Liver (tissue), 9 donors: ENCODE data around the gene UBR2. TPM values are rescaled to one million over a fixed set of nuclear protein-coding genes. Genes with fewer than 3 reads are reported as not detected.
"Not testable (repeated sequence)": the region's sequence is repeated elsewhere in the genome, so short reads cannot be mapped to it uniquely, and the experiment has no call there.

Source experiments
- DNase-seq: peaks from one replicate; pipeline ENCODE4 v3.0.0-alpha.2; 2017; ENCODE audit warnings: low spot score
- H3K27ac ChIP-seq, 2 donors: one replicate each; pipeline ENCODE4 v1.7.0; 2013; ENCODE audit warnings: inconsistent platforms in 2 of 2, low read length in 2 of 2, control low read depth in 1 of 2, low read depth in 1 of 2, mild to moderate bottlenecking in 1 of 2
- H3K27me3 ChIP-seq, 4 donors: one replicate each; pipeline versions ENCODE4 v1.6.1 to v1.7.0; 2013; ENCODE audit warnings: low read length in 3 of 4, inconsistent platforms in 1 of 4, mild to moderate bottlenecking in 1 of 4, moderate library complexity in 1 of 4; ENCODE audit not compliant: control insufficient read depth in 4 of 4, insufficient read depth in 4 of 4
- H3K36me3 ChIP-seq, 4 donors: one replicate each; pipeline versions ENCODE4 v1.6.1 to v1.7.0; 2013; ENCODE audit warnings: low read length in 3 of 4, mild to moderate bottlenecking in 3 of 4, low read depth in 1 of 4, moderate library complexity in 1 of 4; ENCODE audit not compliant: control insufficient read depth in 4 of 4, insufficient read depth in 3 of 4
- H3K4me1 ChIP-seq, 4 donors: one replicate each; pipeline versions ENCODE4 v1.6.1 to v1.7.0; 2013; ENCODE audit warnings: low read length in 3 of 4, mild to moderate bottlenecking in 3 of 4, moderate library complexity in 1 of 4; ENCODE audit not compliant: control insufficient read depth in 4 of 4, insufficient read depth in 4 of 4
- H3K4me3 ChIP-seq, 3 donors: one replicate each; pipeline versions ENCODE4 v1.6.1 to v1.7.0; 2013; ENCODE audit warnings: low read length in 3 of 3, control low read depth in 1 of 3, low read depth in 1 of 3, mild to moderate bottlenecking in 1 of 3
- H3K9ac ChIP-seq, 2 donors: one replicate each; pipeline ENCODE4 v1.7.0; 2013; ENCODE audit warnings: low read length in 2 of 2, mild to moderate bottlenecking in 2 of 2, moderate library complexity in 2 of 2, control low read depth in 1 of 2, low read depth in 1 of 2
- H3K9me3 ChIP-seq, 4 donors: one replicate each; pipeline versions ENCODE4 v1.6.1 to v1.7.0; 2013; ENCODE audit warnings: low read length in 3 of 4; ENCODE audit not compliant: control insufficient read depth in 4 of 4
- EGR1 ChIP-seq, 2 donors: IDR thresholded peaks; 2 replicates each; pipeline ENCODE4 v1.6.1; 2016 to 2018; ENCODE audit warnings: antibody characterized with exemption in 2 of 2, low read depth in 2 of 2
- FOXA1 ChIP-seq: IDR thresholded peaks from 2 replicates; pipeline ENCODE4 v1.6.1; 2016; ENCODE audit warnings: antibody characterized with exemption
- GABPA ChIP-seq, 2 donors: IDR thresholded peaks in 1 of 2; conservative IDR thresholded peaks in 1 of 2; 2 replicates each; pipeline ENCODE4 v1.6.1; 2016; ENCODE audit warnings: antibody characterized with exemption in 2 of 2, mild to moderate bottlenecking in 1 of 2, moderate library complexity in 1 of 2
- HNF4A ChIP-seq, 2 donors: conservative IDR thresholded peaks; 2 replicates each; pipeline ENCODE4 v1.6.1; 2016; ENCODE audit warnings: antibody characterized with exemption in 2 of 2, mild to moderate bottlenecking in 2 of 2
- HNF4G ChIP-seq: IDR thresholded peaks from 2 replicates; pipeline ENCODE4 v1.6.1; 2016; ENCODE audit warnings: antibody characterized with exemption
- RAD21 ChIP-seq, 2 donors: IDR thresholded peaks; 2 replicates each; pipeline ENCODE4 v1.6.1; 2016; ENCODE audit warnings: antibody characterized with exemption in 2 of 2, mild to moderate bottlenecking in 2 of 2
- SP1 ChIP-seq: IDR thresholded peaks from 2 replicates; pipeline ENCODE4 v1.6.1; 2018; ENCODE audit warnings: antibody characterized with exemption, mild to moderate bottlenecking
- TAF1 ChIP-seq: conservative IDR thresholded peaks from 2 replicates; pipeline ENCODE4 v1.6.1; 2016; ENCODE audit warnings: antibody characterized with exemption, mild to moderate bottlenecking
- YY1 ChIP-seq: IDR thresholded peaks from 2 replicates; pipeline ENCODE4 v1.6.1; 2016; ENCODE audit warnings: antibody characterized with exemption, mild to moderate bottlenecking
- WGBS: extraction: QIAGEN DNeasy Blood & Tissue Kit; methylation state at CpG from one replicate; pipeline ENCODE4 v1.1.7; 2013; 5-methylcytosine and 5-hydroxymethylcytosine counted together
- polyA plus RNA-seq, 2 donors: library from polyadenylated mRNA; stranded (reverse) in 1 of 2; unstranded in 1 of 2; fragments of 200-250 nt in 1 of 2; fragments of >200 nt in 1 of 2; fragmentation: Nextera tagmentation in 1 of 2; extraction: Ambion mirVana in 1 of 2; gene quantifications; one replicate each; pipeline versions ENCODE4 v1.2.1 to v1.2.3, GENCODE V29; 2013 to 2015
- total RNA-seq, 2 donors: library from RNA; depleted of rRNA; stranded (reverse); fragments of >200 nt; gene quantifications; one replicate each; pipeline ENCODE4 v1.2.3, GENCODE V29; 2014
- TF ChIP-seq, protein P1 (sequence below): IDR thresholded peaks from 2 replicates; pipeline ENCODE4 v1.6.1; 2016; ENCODE audit warnings: antibody characterized with exemption, mild to moderate bottlenecking
- TF ChIP-seq, protein P2 (sequence below): fragments of 150-350 bp; IDR thresholded peaks from 2 replicates; pipeline ENCODE4 v1.5.1; 2017; ENCODE audit warnings: improper control_type of control experiment, low read depth, low read length; ENCODE audit not compliant: missing input control
- donor health status: healthy.
- donor health status: healthy.
- donor health status: healthy.
- donor health status: healthy.
- donor health status: healthy.

UBR2 gene
- total and polyA plus RNA-seq, 4 donors: 6.3 to 32.9 (median 19.3) TPM

DNA sequence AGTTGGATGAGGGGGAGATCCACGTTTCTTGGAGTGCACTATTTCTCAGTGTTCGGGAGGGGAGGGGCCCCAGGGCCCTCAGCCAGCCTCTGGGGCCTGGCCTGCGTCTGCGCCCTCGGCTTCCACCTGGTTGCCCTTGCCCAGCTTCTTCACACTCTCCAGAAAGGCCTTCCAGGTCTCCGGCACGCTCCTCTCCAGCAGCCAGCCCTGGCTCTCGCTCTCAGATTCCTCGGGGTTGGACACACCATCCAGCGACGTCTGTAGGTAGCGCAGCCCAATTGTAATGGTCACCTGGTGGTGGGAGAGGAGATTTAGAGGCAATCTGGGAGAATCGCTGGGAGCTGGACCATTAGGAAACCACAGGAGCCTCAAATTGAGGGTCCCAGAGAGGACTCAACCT is 134.4 kb downstream of the UBR2 start (continued):
- TF ChIP-seq, protein P1, sequence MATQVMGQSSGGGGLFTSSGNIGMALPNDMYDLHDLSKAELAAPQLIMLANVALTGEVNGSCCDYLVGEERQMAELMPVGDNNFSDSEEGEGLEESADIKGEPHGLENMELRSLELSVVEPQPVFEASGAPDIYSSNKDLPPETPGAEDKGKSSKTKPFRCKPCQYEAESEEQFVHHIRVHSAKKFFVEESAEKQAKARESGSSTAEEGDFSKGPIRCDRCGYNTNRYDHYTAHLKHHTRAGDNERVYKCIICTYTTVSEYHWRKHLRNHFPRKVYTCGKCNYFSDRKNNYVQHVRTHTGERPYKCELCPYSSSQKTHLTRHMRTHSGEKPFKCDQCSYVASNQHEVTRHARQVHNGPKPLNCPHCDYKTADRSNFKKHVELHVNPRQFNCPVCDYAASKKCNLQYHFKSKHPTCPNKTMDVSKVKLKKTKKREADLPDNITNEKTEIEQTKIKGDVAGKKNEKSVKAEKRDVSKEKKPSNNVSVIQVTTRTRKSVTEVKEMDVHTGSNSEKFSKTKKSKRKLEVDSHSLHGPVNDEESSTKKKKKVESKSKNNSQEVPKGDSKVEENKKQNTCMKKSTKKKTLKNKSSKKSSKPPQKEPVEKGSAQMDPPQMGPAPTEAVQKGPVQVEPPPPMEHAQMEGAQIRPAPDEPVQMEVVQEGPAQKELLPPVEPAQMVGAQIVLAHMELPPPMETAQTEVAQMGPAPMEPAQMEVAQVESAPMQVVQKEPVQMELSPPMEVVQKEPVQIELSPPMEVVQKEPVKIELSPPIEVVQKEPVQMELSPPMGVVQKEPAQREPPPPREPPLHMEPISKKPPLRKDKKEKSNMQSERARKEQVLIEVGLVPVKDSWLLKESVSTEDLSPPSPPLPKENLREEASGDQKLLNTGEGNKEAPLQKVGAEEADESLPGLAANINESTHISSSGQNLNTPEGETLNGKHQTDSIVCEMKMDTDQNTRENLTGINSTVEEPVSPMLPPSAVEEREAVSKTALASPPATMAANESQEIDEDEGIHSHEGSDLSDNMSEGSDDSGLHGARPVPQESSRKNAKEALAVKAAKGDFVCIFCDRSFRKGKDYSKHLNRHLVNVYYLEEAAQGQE: no peak
- TF ChIP-seq HNF4G (no peak), GABPA (IDR thresholded peaks at IDR 0.05 in 1 of 2, conservative IDR thresholded peaks at IDR 0.05 in 1 of 2) (no peak), TAF1 (no peak), FOXA1 (no peak), RAD21 (IDR thresholded peaks at IDR 0.05) (no peak), EGR1 (IDR thresholded peaks at IDR 0.05; ENCODE audit: low read depth in 2 of 2) (no peak), YY1 (no peak)

DNA sequence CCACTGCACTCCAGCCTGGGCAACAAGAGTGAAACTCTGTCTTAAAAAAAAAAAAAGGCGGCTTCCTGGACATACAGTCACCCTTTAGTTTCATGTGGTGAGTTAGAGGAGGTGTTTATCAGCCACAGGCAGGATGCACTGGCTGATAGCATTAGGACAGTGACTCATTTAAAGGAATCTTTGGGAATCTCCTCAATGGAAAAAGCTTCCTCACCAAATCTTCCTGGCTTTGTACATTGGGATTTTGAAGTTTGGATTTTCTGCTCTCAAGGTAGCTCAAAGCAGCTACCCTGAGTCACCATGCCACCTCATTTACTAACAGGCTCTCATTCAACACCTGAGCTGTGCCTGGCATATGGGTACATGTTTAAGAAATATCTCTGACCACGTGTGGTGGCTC is 138.4 kb downstream of the UBR2 start:
- Histone ChIP-seq H3K27me3 (no peaks in the 10 kb centered on the region), H3K36me3 (no peaks in the 10 kb centered on the region), H3K9ac (no peak overlapping the region), H3K9me3 (no peaks in the 10 kb centered on the region), H3K4me1 (no peaks in the 10 kb centered on the region), H3K27ac (no peak overlapping the region), H3K4me3 (no peak overlapping the region)
- 74% methylated on average over 2 of the region's 2 CpGs for WGBS
- DNase-seq: no peak
- TF ChIP-seq, protein P2, sequence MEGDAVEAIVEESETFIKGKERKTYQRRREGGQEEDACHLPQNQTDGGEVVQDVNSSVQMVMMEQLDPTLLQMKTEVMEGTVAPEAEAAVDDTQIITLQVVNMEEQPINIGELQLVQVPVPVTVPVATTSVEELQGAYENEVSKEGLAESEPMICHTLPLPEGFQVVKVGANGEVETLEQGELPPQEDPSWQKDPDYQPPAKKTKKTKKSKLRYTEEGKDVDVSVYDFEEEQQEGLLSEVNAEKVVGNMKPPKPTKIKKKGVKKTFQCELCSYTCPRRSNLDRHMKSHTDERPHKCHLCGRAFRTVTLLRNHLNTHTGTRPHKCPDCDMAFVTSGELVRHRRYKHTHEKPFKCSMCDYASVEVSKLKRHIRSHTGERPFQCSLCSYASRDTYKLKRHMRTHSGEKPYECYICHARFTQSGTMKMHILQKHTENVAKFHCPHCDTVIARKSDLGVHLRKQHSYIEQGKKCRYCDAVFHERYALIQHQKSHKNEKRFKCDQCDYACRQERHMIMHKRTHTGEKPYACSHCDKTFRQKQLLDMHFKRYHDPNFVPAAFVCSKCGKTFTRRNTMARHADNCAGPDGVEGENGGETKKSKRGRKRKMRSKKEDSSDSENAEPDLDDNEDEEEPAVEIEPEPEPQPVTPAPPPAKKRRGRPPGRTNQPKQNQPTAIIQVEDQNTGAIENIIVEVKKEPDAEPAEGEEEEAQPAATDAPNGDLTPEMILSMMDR: no peak
- TF ChIP-seq HNF4G (no peak), FOXA1 (no peak), YY1 (no peak), HNF4A (conservative IDR thresholded peaks at IDR 0.05) (no peak), EGR1 (IDR thresholded peaks at IDR 0.05; ENCODE audit: low read depth in 2 of 2) (no peak), SP1 (no peak)

DNA sequence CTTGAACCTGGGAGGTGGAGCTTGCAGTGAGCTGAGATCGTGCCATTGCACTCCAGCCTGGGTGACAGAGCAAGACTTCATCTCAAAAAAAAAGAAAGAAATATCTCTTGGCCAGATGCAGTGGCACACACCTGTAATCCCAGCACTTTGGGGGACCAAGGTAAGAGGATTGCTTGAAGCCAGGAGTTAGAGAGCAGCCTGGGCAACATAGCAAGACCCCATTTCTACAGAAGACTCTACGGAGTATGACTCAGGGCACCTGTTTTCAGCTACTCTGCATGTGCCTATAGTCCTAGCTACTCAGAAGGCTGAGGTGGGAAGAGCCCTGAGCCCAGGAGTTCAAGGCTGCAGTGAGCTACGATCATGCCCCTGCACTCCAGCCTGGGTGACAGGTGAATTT is 139.0 kb downstream of the UBR2 start:
- not testable (repeated sequence) for H3K4me3 ChIP-seq, DNase-seq, H3K4me1 ChIP-seq, H3K36me3 ChIP-seq, H3K9ac ChIP-seq, H3K27me3 ChIP-seq, H3K27ac ChIP-seq, H3K9me3 ChIP-seq
- WGBS: 96% methylated on average over 3 of the region's 3 CpGs
